Coronary artery (tissue), 2 donors: Measurements from ENCODE around the gene SAP30.

Experiments
- DNase-seq: peaks from one replicate; pipeline ENCODE4 v3.0.0-alpha.2; 2017; ENCODE audit warnings: low spot score
- H3K27ac ChIP-seq, 2 donors: fragments of 200-600 bp; sonication (generic); one replicate each; pipeline ENCODE4 v1.5.1; 2016 to 2019
- H3K4me3 ChIP-seq: fragments of 200-600 bp; sonication (generic); 2 replicates; pipeline ENCODE4 v1.5.1; 2016; ENCODE audit warnings: mild to moderate bottlenecking, moderate library complexity
- CTCF ChIP-seq: fragments of 200-600 bp; sonication (generic); IDR thresholded peaks from one replicate; pipeline ENCODE4 v1.5.1; 2019; ENCODE audit warnings: antibody characterized with exemption

Gene SAP30

GRCh38 chr4:173333658-173334084, 37.1 kb upstream of the SAP30 start:
- TF ChIP-seq CTCF = no peak
- Histone ChIP-seq H3K4me3 (peak overlapping the region; percentile 86), H3K27ac (peak overlapping the region; percentile 94 to 95)
- DNase-seq = no peak

- H3K4me3 ChIP-seq = peak within 1 kb of the TSS; percentile 86
- H3K27ac ChIP-seq = peak within 1 kb of the TSS; percentile 94 to 95
- no peak for TF ChIP-seq CTCF
- DNase-seq = peak; percentile 100
These were observed 36.5 kb upstream of the SAP30 start, which contains the start of gene HMGB2 for GRCh38 chr4:173334085-173334890. HMGB2 (minus strand) TSS chr4:173334358; CDS start chr4:173333649, 709 bp downstream.

GRCh38 chr4:173334891-173335752, 35.6 kb upstream of the SAP30 start:
- DNase-seq = peak; percentile 78
- H3K27ac ChIP-seq = peak overlapping the region; percentile 39 to 95
- no peak for TF ChIP-seq CTCF
- H3K4me3 ChIP-seq = peak overlapping the region; percentile 86

- DNase-seq = no peak
These were observed 33.3 kb upstream of the SAP30 start for GRCh38 chr4:173337463-173337862.

GRCh38 chr4:173343832-173344397, 26.8 kb upstream of the SAP30 start:
- TF ChIP-seq CTCF = no peak
- no peak for DNase-seq
- H3K4me3 ChIP-seq = no peak overlapping the region
- no peak overlapping the region for H3K27ac ChIP-seq

More at GRCh38 chr4:173337463-173337862, 33.3 kb upstream of the SAP30 start:
- no peak for TF ChIP-seq CTCF
- H3K27ac ChIP-seq = no peak overlapping the region
- no peak overlapping the region for H3K4me3 ChIP-seq

GRCh38 chr4:173345648-173346047, 25.1 kb upstream of the SAP30 start:
- DNase-seq = no peak
- TF ChIP-seq CTCF = no peak
- Histone ChIP-seq H3K27ac (no peak overlapping the region), H3K4me3 (no peak overlapping the region)
